GM19395 (cell line): ENCODE measurements around the gene TEC.
"Not testable (repeated sequence)": the region's sequence is repeated elsewhere in the genome, so short reads cannot be mapped to it uniquely, and the experiment has no call there.

ENCODE experiments used
- ATAC-seq: cut with Tn5 transposase; IDR thresholded peaks from one replicate; pipeline ENCODE4 v1.9.1; 2021; ENCODE audit warnings: mild to moderate bottlenecking, moderate library complexity; ENCODE audit not compliant: unreplicated experiment

TEC gene

GRCh38 chr4:48169636-48170035 is 100.0 kb downstream of the TEC start:
- no peak for ATAC-seq

GRCh38 chr4:48167538-48168263 is 101.9 kb downstream of the TEC start:
- ATAC-seq: no peak

- not testable (repeated sequence) for ATAC-seq
These were observed 105.1 kb downstream of the TEC start for GRCh38 chr4:48164561-48164960.

- no peak for ATAC-seq
These were observed 105.9 kb downstream of the TEC start for GRCh38 chr4:48163746-48164145.

- ATAC-seq: no peak
These were observed 107.5 kb downstream of the TEC start for GRCh38 chr4:48162162-48162561.

- ATAC-seq: no peak
These were observed 112.4 kb downstream of the TEC start for GRCh38 chr4:48157271-48157670.

- ATAC-seq: no peak
These were observed 113.2 kb downstream of the TEC start for GRCh38 chr4:48156423-48156822.

- peak; percentile 53 for ATAC-seq
These were observed 115.7 kb downstream of the TEC start for GRCh38 chr4:48153791-48154550.

- ATAC-seq: no peak
These were observed 117.4 kb downstream of the TEC start for GRCh38 chr4:48152259-48152658.

GRCh38 chr4:48149827-48150370 is 119.7 kb downstream of the TEC start:
- no peak for ATAC-seq

GRCh38 chr4:48147621-48148020 is 122.0 kb downstream of the TEC start:
- ATAC-seq: no peak

- ATAC-seq: peak; percentile 46
These were observed 128.6 kb downstream of the TEC start for GRCh38 chr4:48141048-48141447.

- no peak for ATAC-seq
These were observed 129.9 kb downstream of the TEC start for GRCh38 chr4:48139691-48140090.

GRCh38 chr4:48138936-48139335 is 130.7 kb downstream of the TEC start:
- ATAC-seq: peak; percentile 90

- no peak for ATAC-seq
These were observed 131.1 kb downstream of the TEC start for GRCh38 chr4:48138511-48138910.

GRCh38 chr4:48137846-48138245 is 131.8 kb downstream of the TEC start:
- ATAC-seq: no peak

- ATAC-seq: no peak
These were observed 135.6 kb downstream of the TEC start, which contains the start of gene TXK for GRCh38 chr4:48134081-48134480. Gene TXK (minus strand): TSS chr4:48134250. CDS start chr4:48134170, 80 bp downstream.

- no peak for ATAC-seq
These were observed 136.0 kb downstream of the TEC start for GRCh38 chr4:48133669-48134068.

GRCh38 chr4:48131736-48132135 is 137.9 kb downstream of the TEC start:
- ATAC-seq: no peak

GRCh38 chr4:48130100-48130499 is 139.5 kb downstream of the TEC start:
- ATAC-seq: no peak

- no peak for ATAC-seq
These were observed 140.2 kb downstream of the TEC start for GRCh38 chr4:48129307-48130014.
